GM21390 (cell line): Measurements from ENCODE around the gene HTRA2.
"Not testable (repeated sequence)": the region's sequence is repeated elsewhere in the genome, so short reads cannot be mapped to it uniquely, and the experiment has no call there.

ENCODE experiments used
- ATAC-seq: cut with Tn5 transposase; IDR thresholded peaks from one replicate; pipeline ENCODE4 v1.9.1; 2021; ENCODE audit not compliant: unreplicated experiment

HTRA2 gene

DNA sequence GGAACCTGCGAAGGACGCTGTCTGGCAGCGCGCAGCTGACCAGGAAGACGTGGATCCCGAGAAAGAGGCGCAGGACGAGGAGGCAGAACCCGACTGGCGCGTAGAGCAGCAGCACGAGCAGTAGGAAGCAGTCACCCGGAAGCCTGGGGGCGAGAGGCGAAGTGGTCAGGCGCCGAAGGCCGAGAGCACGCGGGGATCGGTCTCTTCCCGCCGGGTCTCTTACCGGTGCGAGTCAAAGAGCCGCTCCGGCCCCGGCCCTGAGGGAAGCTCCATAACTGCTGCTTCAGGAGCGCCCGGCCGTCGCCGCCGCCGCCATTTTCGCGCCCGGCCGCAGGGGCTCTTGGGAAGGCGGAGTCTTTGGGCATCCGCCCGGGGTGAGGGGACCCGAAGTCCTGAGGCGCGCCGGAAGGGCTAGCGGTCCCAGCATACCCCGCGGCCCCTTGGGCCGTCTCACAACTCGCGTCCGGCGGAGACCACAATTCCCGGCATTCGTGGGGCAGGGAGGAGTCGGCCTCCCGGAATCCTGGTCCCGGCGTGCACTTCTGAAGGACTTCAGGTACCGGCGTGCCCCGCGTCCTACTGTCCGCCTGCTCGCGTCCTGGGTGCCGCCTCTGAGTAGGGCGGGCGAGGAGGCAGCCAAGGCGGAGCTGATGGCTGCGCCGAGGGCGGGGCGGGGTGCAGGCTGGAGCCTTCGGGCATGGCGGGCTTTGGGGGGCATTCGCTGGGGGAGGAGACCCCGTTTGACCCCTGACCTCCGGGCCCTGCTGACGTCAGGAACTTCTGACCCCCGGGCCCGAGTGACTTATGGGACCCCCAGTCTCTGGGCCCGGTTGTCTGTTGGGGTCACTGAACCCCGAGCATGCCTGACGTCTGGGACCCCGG lies at the start of gene HTRA2, which contains the start of gene AUP1:
TSS of gene HTRA2 (plus strand) at position 577 of the 882 bp plus-strand sequence. CDS start at position 651, 74 bp downstream.
TSS of gene AUP1 (minus strand) at position 350 of the 882 bp plus-strand sequence. CDS start at position 273, 77 bp downstream.
- ATAC-seq: peak; percentile 81

DNA sequence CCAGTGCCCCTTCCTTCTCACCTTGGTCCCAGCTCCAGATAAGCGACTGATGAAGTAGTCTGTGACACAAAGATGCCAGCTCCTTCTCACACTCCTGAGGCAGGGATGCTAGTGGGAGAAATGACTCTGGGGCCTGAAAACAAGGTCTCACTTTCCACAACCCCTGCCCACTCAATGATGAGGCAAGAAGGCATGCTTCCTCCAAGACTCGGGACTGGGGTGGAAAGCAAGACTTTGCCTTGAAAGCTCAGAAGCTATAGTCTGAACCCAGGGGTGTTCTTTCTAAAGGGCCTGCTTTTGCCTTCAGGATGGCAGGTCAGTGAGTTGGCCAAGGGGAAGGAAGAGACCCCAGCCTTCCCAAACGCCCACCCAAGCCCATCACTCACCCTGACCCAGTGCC lies 48.3 kb upstream of the HTRA2 start:
- no peak for ATAC-seq

DNA sequence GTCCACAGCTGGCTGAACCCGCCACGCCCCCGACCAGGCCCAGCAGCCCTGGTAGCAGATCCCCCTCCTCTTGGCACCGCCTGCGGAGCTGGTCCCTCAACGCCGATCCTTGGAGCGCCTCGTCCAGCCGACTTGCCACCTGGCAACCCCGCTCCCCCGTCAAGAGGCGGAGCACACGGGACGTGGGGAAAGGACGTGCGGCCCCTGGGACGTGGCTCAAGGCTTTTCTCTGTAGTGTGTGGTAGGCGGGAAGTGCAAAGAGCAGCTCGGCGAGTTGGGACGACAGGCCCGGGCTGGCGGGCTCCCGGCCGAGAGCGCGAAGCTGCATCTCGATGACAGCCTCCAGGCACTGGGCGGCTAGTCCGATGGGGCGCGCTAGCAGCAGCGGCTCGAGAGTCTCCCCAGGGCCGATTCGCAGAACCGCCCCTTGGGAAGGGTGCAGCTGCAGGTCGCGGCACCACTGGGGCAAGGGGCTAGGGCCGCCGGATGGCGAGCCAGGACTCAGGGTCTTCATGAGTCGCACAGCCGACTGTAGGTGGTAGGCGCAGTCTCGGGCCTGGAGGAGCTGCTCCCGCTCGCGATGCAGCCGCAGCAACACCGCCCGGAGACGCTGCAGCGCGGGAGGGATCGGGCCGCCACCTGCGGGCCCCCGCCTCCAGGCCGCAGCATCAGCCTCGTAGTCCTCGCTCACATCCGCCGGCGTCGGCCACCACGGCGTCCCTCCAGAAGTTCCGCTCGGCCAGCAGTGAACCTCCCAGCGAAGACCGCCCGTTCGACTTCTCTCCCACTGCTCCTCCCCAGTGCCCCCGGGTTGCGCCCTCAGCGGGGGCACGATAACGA lies 47.6 kb upstream of the HTRA2 start:
- ATAC-seq: peak; percentile 39

DNA sequence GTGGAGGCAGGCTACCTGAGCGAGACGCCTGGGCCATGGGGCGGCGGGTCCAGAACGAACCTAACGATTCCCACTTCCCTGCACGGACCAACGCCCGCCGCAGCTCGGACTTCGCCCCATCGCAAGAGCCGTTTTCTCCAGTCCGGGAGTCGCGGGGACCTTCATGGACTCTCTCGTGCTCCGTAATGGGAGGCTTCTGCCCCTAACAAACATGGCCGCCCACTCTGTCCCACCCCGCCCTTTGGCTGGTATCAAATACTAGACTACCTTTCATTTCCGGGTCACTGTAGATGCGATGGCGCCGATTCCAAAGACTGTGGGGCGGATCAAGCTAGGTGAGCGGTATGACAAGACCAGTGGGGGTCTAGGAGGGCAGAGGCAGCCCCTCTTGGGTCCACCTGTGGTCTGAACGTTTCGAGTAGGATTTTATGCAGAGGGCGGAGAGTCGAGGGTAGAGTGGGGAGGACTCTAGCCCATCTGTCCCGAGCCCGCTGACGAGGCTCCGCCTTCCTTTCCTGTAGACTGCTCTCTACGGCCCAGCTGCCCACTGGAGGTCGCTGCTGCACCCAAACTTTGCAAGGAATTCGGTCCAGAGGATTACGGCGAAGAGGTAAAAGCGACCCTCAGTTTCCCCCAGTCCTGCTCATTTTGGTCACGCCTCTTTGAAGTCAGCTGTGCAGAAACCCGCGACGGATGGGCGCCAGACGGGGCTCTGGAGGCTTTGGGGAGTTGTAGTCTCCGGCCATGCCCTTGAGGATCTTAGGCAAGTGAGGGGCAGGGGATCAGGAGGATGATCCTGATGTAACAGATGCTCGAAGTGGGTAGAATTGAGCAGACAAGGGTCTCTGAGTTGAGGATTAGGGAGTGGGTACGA lies 46.7 kb upstream of the HTRA2 start, which contains the start of the genes CCDC142 and TTC31:
TSS of gene CCDC142 (minus strand) at position 198 of the 874 bp plus-strand sequence. CDS start at position 37, 161 bp downstream.
TSS of gene TTC31 (plus strand) at position 281 of the 874 bp plus-strand sequence. CDS start at position 296, 15 bp downstream.
- peak; percentile 88 for ATAC-seq

DNA sequence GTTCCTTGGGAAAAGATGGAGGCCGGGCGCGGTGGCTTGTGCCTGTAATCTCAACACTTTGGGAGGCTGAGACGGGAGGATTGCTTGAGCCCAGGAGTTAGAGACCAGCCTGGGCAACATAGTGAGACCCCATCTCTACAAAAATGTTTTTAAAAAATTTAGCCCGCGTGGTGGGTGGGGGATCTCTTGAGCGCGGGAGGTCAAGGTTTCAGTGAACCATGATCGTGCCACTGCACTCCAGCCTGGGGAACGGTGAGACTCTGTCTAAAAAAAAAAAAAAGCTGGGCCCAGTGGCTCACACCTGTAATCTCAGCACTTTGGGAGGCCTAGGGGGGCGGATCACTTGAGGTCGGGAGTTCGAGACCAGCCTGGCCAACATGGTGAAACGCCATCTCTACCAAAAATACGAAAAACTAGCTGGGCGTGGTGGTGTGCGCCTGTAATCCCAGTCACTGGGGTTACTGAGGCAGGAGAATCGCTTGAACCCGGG lies 46.0 kb upstream of the HTRA2 start:
- not testable (repeated sequence) for ATAC-seq

DNA sequence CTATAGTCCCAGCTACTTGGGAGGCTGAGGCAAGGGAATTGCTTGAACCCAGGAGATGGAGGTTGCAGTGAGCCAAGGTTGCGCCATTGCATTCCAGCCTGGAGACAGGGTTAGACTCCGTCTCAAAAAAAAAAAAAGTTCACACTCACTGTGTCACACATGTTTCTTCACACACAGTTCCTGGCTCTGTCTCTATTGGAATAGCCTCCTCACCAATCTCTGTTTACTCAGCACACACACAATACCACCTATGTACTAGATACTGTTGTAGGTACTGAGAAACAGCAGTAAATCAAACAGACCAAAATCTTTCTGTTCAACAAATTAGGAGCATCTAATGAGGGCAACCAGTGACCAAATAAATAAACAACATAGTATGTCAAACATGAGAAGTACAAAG lies 43.6 kb upstream of the HTRA2 start:
- ATAC-seq: no peak

DNA sequence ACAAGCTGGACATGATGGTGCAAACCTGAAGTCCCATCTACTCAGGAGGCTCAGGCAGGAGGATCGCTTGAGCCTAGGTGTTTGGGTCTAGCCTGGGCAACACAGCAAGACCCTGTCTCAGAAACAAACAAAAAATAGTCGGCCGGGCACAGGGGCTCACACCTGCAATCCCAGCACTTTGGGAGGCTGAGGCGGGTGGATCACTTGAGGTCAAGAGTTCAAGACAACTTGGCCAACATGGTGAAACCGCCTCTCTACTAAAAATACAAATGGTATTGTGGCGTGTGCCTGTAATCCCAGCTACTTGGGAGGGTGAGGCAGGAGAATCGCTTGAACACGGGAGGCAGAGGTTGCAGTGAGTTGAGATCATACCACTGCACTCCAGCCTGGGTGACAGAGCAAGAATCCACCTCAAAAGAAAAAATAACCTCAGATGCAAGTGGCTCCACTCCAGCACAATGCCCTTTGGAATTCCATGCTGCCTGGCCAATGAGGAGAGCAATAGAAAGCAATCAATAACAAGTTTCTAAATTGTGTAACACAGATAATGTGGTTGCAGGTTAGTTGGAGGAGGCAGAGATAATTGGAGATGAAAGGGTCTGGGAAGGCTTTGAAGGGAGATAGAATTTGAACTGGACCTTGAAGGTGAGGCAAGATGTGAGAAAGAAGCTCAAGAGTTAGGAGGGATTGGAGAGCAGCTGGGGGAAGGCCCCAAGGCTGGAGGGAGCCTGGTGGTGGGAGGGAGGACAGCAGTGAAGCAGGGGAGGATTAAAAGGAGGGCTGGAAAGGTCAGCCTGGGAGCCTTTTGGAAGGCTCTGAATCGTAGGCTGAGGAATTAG lies 40.9 kb upstream of the HTRA2 start:
- no peak for ATAC-seq

DNA sequence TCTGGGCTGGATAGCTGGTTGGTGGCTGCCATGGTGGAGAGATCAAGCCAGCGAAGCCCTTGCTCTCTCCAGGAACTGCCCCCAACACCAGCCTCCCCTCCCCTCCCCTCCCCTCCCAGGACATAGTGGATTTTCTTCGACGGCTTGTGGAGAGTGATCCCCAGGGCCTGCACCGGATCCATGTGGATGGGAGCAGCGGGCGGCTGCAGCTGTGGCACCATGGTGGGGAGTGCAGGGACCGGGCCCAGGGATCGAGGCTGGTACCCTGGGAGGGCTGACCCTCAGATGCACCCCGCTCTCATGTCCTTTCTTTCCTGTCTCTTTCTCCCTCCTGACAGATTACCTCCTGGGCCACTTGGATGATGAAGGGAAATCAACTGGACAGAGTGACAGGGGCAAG lies 39.8 kb upstream of the HTRA2 start:
- ATAC-seq: no peak

DNA sequence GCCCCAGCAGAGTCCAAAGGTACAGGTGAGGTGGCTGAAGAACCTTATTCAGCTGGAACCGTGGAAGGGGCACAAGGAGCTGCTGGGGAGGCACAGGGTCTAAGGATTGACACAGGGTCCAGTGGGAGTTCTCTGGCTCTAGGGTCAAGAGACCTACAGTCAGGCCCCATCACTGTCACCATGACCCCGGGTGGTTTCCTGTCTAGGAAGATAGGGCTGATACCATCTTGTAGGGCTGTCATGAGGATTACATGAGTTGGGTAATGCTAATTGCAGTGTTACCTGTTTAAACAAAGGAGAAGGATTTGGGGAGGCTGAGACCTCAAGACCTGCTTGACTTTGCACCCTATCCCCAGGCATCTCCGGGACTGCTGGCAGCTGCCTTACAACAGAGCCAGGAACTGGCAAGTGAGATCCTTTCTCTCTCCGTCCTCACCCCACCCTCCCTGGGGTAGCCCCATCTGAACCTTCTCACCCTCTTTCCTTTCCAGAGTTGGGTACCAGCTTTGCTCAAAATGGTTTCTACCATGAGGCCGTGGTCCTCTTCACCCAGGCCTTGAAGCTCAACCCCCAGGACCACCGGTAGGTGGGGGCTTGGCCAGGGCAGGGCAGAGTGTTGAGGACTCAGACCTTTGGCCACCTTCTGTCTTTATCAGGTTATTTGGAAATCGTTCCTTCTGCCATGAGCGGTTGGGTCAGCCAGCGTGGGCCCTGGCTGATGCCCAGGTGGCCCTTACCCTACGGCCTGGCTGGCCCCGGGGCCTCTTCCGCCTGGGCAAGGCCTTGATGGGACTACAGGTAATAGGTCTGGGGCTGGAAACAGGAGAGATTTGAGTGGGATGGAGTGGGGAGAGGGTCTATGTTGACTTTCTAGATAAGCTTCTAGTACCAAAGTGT lies 37.8 kb upstream of the HTRA2 start:
- no peak for ATAC-seq

DNA sequence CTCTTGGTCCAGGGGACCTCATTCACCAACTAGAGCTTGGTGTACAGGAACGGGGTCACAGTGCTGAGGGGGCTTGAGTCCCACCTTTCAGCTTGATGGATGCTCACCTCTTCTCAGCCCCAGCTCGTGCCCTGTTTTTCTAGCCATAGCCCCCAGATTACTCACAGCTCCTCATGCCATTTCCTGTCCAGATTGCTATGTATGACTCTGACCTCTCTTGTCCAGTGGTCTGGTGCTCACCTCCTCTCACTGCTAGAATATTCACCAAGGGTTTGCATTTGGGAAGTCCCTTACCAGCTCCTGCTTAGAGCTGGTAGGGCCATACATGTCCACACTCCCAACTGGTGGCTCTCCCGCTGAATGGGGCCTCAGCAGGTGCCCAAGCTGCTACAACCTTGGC lies 36.2 kb upstream of the HTRA2 start:
- ATAC-seq: no peak

DNA sequence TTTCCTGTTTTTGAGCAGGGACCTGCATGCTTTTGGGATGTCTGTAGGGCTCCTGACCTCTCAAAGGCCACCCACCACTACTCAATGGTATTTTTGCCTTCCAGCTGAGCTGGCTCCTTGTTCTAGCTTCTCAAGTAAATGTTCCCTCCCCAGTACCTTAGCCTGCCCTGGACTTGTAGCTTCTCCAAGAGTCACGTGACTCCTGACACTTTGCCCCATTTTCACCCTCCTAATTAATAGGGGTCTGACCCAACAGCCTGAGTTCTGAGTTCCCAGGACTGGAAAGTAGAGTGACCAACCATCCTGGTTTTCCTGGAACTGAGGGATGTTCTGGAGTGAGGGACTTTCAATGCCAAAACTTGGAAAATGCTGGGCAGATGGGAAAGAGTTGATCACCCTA lies 34.3 kb upstream of the HTRA2 start:
- no peak for ATAC-seq

DNA sequence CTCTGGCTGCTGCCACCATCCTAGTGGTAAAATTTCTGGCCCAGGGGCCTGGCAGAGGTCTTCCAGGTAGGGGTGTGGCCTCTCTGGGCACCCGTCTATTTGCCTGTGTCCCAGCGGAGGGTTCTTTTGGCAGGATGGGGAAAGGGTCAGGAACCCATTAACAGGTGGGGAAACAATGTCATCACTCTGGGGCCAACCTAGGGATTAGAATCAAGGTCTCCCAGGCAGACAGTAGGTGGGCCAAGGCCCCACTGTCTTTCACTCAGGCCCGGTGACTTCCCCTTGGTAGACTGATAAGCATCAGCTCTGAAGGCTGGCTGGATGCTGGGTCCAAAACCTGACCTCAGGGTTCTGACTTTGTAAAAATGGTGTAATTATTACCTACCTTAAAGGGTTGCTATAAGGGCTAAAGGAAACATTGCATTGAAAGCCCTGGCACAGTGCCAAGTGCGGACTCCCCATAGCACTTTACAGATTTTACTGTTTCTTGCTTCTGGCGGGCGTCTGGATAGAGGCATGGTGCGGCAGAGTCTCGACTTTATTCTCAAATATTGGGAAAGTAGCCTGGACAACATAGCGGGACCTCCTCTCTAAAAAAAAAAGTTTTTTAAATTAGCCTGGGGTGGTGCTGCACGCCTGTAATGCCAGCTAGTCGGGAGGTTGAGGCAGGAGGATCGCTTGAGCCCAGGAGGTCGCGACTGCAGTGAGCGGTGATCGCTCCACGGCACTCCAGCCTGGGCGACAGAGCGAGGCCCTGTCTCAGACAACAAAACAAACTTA lies 32.5 kb upstream of the HTRA2 start:
- no peak for ATAC-seq

DNA sequence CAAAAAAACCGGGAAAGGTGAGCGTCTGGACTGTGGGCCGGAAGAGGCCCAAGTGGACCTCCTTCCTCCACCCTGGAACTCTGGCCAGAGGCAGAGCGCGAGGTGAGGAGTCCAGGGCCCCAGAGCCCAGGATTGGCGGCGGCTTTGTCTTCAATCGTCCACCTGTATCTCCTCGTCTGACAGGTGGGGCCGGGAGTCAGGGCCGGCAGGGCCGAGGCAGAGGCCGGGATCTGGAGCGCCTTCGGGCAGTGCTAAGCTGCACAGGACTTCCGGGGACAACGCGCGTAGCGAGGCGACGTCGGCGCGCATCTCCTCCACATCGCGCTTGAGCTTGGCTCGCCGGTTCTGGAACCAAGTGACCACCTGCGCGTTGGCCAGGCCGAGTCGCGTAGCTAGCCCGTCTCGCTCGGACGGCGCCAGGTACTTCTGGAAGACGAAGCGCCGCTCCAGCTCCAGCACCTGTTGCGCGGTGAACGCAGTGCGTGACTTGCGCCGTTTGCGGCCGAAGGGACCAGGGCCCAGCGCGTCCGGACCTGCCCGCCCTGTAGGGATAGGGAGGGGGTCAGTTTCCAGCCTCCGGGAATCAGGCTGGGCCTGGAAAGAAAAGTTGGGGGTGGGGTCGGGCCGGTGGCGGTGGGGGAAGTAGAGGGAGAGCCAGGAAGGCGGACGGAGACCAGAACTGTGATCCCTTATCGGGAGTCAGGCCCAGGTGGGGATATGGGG lies 31.8 kb upstream of the HTRA2 start:
- no peak for ATAC-seq

DNA sequence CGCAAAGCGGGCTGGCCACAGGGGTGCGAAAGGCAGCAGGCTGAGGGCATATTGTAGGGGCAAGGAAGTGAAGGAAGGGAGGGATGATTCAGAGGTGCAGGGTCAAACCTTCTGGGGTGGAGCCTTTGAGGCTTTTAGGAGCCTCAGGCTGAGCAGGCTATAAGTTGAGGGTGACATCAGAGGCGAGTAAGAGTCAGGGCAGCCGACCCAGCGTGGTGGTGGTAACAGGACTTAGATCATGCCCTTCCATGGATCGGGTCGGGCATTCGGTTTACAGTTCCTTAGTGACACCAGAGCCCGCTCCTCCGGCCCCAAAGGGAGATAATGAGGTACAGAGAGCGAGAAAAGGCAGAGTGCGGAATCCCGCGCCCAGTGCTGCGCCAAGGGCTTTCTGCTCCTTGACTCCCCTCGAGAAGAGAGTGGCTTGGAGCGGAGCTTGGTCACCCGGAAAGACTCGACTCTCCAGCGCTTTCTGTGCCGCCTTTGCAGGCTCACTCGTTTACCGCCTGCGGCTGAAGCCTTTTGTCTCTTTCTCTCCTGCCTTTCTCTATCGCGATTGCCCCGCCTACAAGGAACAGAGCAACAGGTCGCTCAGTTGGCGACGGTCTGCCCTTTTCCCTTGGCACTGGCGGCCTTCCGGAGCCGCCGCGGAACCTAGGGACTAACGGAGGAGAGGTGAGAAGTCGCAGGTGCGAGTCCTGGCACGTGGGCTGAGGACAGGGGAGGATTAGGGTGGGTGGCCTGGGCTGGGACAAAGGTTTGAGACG lies 31.1 kb upstream of the HTRA2 start:
- no peak for ATAC-seq

DNA sequence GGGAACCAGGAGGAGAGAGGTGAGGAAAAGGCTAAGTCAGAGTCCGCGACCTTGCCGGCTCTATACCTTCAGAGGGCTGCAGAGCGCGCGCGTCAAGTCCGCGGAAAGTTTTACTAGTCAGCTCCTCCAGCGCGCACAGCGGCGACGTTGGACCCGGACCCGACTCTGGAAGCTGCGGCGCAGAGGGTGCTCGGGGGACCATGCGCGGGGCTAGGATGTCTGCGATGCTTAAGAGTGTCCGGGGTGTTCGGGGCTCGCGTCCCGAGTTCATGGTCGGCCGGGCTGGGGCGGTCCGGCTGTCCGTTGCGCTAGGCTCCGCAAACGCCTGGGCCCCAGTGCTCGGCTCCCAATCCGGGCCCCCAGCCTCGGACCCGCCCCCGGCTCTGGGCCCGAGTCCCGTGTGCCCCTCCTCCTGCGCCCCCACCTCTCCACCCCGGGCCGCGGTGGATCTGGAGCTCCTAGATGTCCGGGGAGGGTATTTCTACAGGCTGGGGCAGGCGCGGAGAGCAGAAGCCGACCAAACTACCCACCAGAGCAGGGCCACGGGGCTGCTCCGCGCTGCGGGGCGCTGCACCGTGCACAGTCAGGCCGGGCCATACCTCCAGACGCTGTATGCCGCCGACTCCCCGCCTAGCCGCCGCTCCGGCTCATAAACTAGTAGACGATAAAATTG lies 30.3 kb upstream of the HTRA2 start, which contains the start of gene LBX2:
TSS of gene LBX2 (minus strand) at position 337 of the 673 bp plus-strand sequence. CDS start at position 271, 66 bp downstream.
- no peak for ATAC-seq
